ENCODE data around the gene CLEC2D. TPM values are rescaled to one million over a fixed set of nuclear protein-coding genes. Genes with fewer than 3 reads are reported as not detected.
"Not testable (repeated sequence)": the region's sequence is repeated elsewhere in the genome, so short reads cannot be mapped to it uniquely, and the experiment has no call there.

The CLEC2D gene, protein sequence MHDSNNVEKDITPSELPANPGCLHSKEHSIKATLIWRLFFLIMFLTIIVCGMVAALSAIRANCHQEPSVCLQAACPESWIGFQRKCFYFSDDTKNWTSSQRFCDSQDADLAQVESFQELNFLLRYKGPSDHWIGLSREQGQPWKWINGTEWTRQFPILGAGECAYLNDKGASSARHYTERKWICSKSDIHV
- 100 to 1,000 TPM in 1 of 2 donors, 10 to 100 TPM in 1; 95.2 to 122 TPM for total RNA-seq

- peak within 1 kb of the TSS; percentile 89 for H3K4me3 Mint-ChIP-seq
- H3K27ac Mint-ChIP-seq: peak within 1 kb of the TSS; percentile 88 to 92
- H3K36me3 Mint-ChIP-seq: peaks cover 38% of the 10 kb centered on the region
- H3K9me3 Mint-ChIP-seq: no peaks in the 10 kb centered on the region
- H3K27me3 Mint-ChIP-seq: no peaks in the 10 kb centered on the region
- peaks cover 64 to 65% of the 10 kb centered on the region in 2 donors for H3K4me1 Mint-ChIP-seq (ENCODE audit: low read depth in 2 of 2)
- DNase-seq (ENCODE audit: low spot score) (peak; percentile 64), ATAC-seq (peak; percentile 83 to 91)
Observed at GRCh38 chr12:9669534-9669933, at the start of gene CLEC2D. CLEC2D (plus strand) TSS chr12:9669713; CDS start chr12:9669735, 22 bp downstream.

- ATAC-seq (no peak), DNase-seq (ENCODE audit: low spot score) (no peak)
- Mint-ChIP-seq H3K36me3 (peaks cover 35% of the 10 kb centered on the region), H3K9me3 (peaks cover 3% of the 10 kb centered on the region), H3K27ac (no peak overlapping the region), H3K27me3 (no peaks in the 10 kb centered on the region), H3K4me3 (no peak overlapping the region), H3K4me1 (ENCODE audit: low read depth in 2 of 2) (peaks cover 3 to 10% of the 10 kb centered on the region in 2 donors)
Observed at GRCh38 chr12:9625019-9625418, 44.5 kb upstream of the CLEC2D start.

GRCh38 chr12:9626291-9626690, 43.2 kb upstream of the CLEC2D start:
- Mint-ChIP-seq H3K4me1 (ENCODE audit: low read depth in 2 of 2) (peaks cover 4 to 14% of the 10 kb centered on the region in 2 donors), H3K27ac (no peak overlapping the region), H3K9me3 (peaks cover 3% of the 10 kb centered on the region), H3K4me3 (no peak overlapping the region), H3K36me3 (peaks cover 36% of the 10 kb centered on the region), H3K27me3 (no peaks in the 10 kb centered on the region)
- DNase-seq (ENCODE audit: low spot score) (no peak), ATAC-seq (no peak)

GRCh38 chr12:9626821-9627220, 42.7 kb upstream of the CLEC2D start:
- Mint-ChIP-seq H3K27me3 (no peaks in the 10 kb centered on the region), H3K27ac (no peak overlapping the region), H3K36me3 (peaks cover 38% of the 10 kb centered on the region), H3K4me3 (no peak overlapping the region), H3K9me3 (peaks cover 3% of the 10 kb centered on the region), H3K4me1 (ENCODE audit: low read depth in 2 of 2) (peaks cover 4 to 14% of the 10 kb centered on the region in 2 donors)
- ATAC-seq (peak in 1 of 2 donors; percentile 36), DNase-seq (ENCODE audit: low spot score) (no peak)

DNA sequence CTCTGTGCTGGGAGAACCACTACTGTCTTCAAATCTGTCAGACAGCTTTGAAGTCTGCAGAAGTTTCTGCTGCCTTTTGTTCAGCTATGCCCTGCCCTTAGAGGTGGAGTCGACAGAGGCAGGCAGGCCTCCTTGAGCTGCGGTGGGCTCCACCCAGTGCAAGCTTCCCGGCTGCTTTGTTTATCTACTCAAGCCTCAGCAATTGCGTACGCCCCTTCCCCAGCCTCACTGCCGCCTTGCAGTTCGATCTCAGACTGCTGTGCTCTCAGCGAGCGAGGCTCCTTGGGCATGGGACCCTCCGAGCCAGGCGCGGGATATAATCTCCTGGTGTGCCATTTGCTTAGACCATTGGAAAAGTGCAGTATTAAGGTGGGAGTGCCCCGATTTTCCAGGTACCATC, 36.7 kb upstream of the CLEC2D start:
- H3K4me1 Mint-ChIP-seq (ENCODE audit: low read depth in 2 of 2): peaks cover 37 to 42% of the 10 kb centered on the region in 2 donors

DNA sequence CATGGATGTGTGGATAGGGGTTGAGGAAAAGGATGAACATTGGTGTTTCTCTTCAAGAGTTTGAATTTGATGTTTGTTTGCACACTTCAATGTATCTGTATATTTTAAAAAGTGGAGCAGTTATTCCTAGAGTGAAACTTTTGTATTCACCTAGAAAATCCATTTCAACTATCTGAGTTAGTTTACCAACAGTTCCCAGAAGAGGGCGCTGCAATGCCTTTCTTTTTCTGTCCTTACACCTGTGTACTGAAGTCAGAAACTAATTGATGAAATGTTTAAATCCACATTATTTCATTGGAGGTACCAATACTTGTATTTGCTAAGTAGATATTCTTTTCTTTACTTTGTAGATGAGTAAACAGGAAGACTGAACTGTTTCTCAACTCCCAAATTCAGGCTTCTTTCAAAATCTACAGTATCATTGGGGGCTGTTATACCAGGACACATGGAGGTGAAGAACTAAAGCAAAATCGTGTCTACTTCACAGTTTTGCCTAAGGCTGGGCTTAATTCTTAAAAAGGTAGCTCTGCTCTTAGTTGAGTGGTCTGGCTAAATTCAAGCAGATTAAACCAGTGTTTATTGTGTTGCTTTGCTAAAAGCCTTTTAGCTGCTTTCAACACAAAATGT, 35.2 kb upstream of the CLEC2D start:
- H3K27me3 Mint-ChIP-seq: no peaks in the 10 kb centered on the region
- peak; percentile 76 for DNase-seq (ENCODE audit: low spot score)
- no peaks in the 10 kb centered on the region for H3K9me3 Mint-ChIP-seq
- peak overlapping the region; percentile 60 to 88 for H3K27ac Mint-ChIP-seq
- H3K36me3 Mint-ChIP-seq: peaks cover 31% of the 10 kb centered on the region
- H3K4me3 Mint-ChIP-seq: no peak overlapping the region
- ATAC-seq: peak; percentile 71 to 77
- H3K4me1 Mint-ChIP-seq (ENCODE audit: low read depth in 2 of 2): peaks cover 37 to 44% of the 10 kb centered on the region in 2 donors

More for the DNA sequence above, 36.7 kb upstream of the CLEC2D start:
- ATAC-seq: no peak
- Mint-ChIP-seq H3K9me3 (no peaks in the 10 kb centered on the region), H3K4me3 (no peak overlapping the region), H3K27ac (peak overlapping the region in 1 of 2 donors; percentile 88), H3K36me3 (peaks cover 31% of the 10 kb centered on the region), H3K27me3 (no peaks in the 10 kb centered on the region)
- DNase-seq (ENCODE audit: low spot score): no peak

- ATAC-seq (no peak), DNase-seq (ENCODE audit: low spot score) (no peak)
- H3K36me3 Mint-ChIP-seq: peaks cover 27% of the 10 kb centered on the region
- H3K27me3 Mint-ChIP-seq: no peaks in the 10 kb centered on the region
- no peak overlapping the region for H3K4me3 Mint-ChIP-seq
- H3K4me1 Mint-ChIP-seq (ENCODE audit: low read depth in 2 of 2): peaks cover 36 to 42% of the 10 kb centered on the region in 2 donors
- peak overlapping the region; percentile 60 to 84 for H3K27ac Mint-ChIP-seq
- H3K9me3 Mint-ChIP-seq: no peaks in the 10 kb centered on the region
Observed at GRCh38 chr12:9634969-9635754, 34.4 kb upstream of the CLEC2D start.

DNA sequence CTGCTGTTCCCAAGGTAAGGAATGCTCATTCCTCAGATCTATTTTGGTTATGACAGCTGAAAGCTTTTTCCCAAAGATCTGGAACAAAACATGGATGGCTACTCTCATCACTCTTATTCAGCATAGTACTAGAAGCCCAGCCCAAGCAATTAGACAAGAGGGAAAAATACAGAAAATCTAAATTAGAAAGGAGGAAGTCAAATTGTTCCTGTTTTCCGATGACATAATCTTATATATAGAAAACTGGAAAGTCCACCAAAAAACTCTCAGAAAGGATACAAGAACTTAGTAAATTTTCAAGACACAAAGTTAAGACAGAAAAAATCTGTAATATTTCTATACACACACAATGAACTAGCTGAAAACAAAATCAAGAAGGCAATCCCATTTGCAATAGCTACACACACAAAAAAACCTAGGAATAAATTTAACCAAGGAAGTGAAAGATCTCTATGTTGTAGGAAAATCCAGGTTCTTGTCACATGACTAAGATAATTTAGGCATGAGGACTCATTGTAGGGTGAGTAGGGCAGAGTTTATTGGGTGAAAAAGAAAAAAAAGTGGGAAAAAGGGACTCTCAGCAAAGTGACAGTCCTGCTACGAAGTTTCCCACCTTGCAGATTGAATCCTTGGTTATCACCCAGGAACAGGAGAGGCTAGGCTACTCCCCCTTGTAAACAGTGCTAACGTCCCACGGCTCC, 33.2 kb upstream of the CLEC2D start:
- Mint-ChIP-seq H3K4me3 (no peak overlapping the region), H3K27me3 (no peaks in the 10 kb centered on the region), H3K27ac (peak overlapping the region; percentile 60 to 84), H3K4me1 (ENCODE audit: low read depth in 2 of 2) (peaks cover 34 to 37% of the 10 kb centered on the region in 2 donors), H3K36me3 (peaks cover 30% of the 10 kb centered on the region), H3K9me3 (no peaks in the 10 kb centered on the region)
- DNase-seq (ENCODE audit: low spot score) (no peak), ATAC-seq (no peak)

DNA sequence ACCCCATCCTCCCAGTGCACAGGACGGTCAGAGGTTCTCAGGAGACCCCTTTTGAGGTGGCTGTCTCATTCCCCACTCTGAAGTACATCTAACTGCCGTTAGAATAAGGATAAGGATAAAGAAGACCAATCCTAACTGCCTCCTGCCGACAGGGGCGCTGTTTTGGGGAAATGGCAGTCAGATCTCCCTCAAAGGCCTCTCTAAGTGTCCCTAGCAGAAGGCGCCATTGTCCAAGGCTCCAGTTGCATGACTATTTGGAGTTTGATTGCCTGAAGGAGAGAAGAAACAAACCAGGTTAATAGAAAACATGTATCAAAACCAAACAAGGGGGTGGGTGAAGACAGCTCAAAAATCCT, 32.7 kb upstream of the CLEC2D start:
- no peak overlapping the region for H3K4me3 Mint-ChIP-seq
- peaks cover 38 to 39% of the 10 kb centered on the region in 2 donors for H3K4me1 Mint-ChIP-seq (ENCODE audit: low read depth in 2 of 2)
- H3K9me3 Mint-ChIP-seq: no peaks in the 10 kb centered on the region
- peaks cover 28% of the 10 kb centered on the region for H3K36me3 Mint-ChIP-seq
- DNase-seq (ENCODE audit: low spot score): no peak
- no peak for ATAC-seq
- no peaks in the 10 kb centered on the region for H3K27me3 Mint-ChIP-seq
- peak overlapping the region in 1 of 2 donors; percentile 84 for H3K27ac Mint-ChIP-seq

DNA sequence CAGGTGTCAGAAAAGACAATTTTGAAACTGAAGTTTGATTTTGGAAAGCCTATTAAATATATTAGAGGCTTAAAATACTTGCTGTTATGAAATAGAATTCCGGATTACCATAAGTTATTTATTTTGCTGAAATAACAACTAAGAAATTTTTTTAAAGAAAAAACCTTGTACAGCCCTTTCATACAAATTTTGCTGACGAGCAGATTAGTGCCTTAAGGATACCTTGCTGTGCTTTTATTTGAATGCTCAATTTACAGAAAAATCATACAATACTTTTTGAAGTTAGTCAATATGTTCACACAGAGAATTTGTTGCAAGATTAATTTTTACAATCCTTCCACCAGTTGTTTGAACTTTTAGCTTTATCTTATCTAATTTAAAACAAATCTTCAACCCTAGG, 29.5 kb upstream of the CLEC2D start:
- H3K27me3 Mint-ChIP-seq: no peaks in the 10 kb centered on the region
- no peak overlapping the region for H3K27ac Mint-ChIP-seq
- H3K4me3 Mint-ChIP-seq: no peak overlapping the region
- H3K4me1 Mint-ChIP-seq (ENCODE audit: low read depth in 2 of 2): peaks cover 48 to 53% of the 10 kb centered on the region in 2 donors
- ATAC-seq (no peak), DNase-seq (ENCODE audit: low spot score) (no peak)
- H3K36me3 Mint-ChIP-seq: peaks cover 18% of the 10 kb centered on the region
- peaks cover 4% of the 10 kb centered on the region for H3K9me3 Mint-ChIP-seq

GRCh38 chr12:9642606-9643265, 26.8 kb upstream of the CLEC2D start:
- Mint-ChIP-seq H3K4me3 (peak overlapping the region; percentile 100), H3K36me3 (peaks cover 21% of the 10 kb centered on the region), H3K4me1 (ENCODE audit: low read depth in 2 of 2) (peaks cover 41 to 55% of the 10 kb centered on the region in 2 donors), H3K27me3 (no peaks in the 10 kb centered on the region), H3K27ac (peak overlapping the region; percentile 96 to 97), H3K9me3 (peaks cover 4% of the 10 kb centered on the region)
- peak; percentile 67 for DNase-seq (ENCODE audit: low spot score)
- peak; percentile 34 to 37 for ATAC-seq

DNA sequence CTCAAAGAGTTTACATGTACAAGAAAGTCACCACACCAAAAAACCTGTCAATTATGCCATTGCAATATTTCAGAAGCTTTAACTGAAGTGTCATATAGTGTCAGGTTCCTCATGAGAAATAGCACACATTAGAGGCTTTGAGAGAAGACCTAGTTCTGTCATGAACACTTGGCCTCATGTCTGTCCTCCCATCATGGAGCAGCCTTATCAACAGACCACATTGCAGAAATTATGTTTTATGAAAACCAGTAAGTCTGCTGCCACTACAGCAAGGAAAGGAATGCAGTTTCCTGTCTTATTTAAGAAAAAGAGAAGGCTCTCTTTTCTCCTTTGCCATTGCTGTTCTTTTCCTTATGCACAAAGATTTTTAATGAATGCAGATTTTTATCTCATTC, 26.2 kb upstream of the CLEC2D start:
- Mint-ChIP-seq H3K36me3 (peaks cover 21% of the 10 kb centered on the region), H3K27me3 (no peaks in the 10 kb centered on the region), H3K27ac (peak overlapping the region; percentile 96 to 97), H3K4me3 (peak overlapping the region; percentile 100), H3K4me1 (ENCODE audit: low read depth in 2 of 2) (peaks cover 41 to 55% of the 10 kb centered on the region in 2 donors), H3K9me3 (peaks cover 4% of the 10 kb centered on the region)
- DNase-seq (ENCODE audit: low spot score) (no peak), ATAC-seq (no peak)

DNA sequence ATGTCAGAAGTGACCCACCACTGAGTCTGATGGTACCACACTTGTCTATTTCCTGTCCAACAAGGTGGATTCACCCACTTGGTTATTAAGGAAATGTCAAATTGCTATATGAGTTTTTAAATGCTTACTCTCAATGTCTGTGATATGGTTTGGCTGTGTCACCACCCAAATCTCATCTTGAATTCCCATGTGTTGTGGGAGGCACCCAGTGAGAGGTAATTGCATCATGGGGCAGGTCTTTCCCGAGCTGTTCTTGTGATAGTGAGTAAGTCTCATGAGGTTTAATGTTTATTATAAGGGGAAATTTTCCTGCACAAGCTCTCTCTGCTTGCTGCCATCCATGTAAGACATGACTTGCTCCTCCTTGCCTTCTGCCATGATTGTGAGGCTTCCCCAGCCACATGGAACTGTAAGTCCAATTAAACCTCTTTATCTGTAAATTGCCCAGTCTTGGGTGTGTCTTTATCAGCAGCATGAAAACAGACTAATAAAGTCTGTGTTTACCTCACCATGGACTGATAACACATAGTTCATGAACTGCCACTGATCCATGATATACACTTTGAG, 24.4 kb upstream of the CLEC2D start:
- not testable (repeated sequence) for H3K27me3 Mint-ChIP-seq, H3K9me3 Mint-ChIP-seq
- DNase-seq (ENCODE audit: low spot score) (peak; percentile 85), ATAC-seq (peak; percentile 3 to 34)
- peak overlapping the region; percentile 96 to 97 for H3K27ac Mint-ChIP-seq
- H3K36me3 Mint-ChIP-seq: peaks cover 35% of the 10 kb centered on the region
- H3K4me1 Mint-ChIP-seq (ENCODE audit: low read depth in 2 of 2): peaks cover 47 to 68% of the 10 kb centered on the region in 2 donors
- H3K4me3 Mint-ChIP-seq: peak overlapping the region; percentile 100
